HEK293 (cell line): ENCODE results near the gene TEAD4.

Experiments used
- YY1 ChIP-seq: fragments of 450-650 bp; formaldehyde crosslinking; IDR thresholded peaks from 2 replicates; pipeline ENCODE4 v1.5.1; 2018; ENCODE audit warnings: missing biosample characterization, missing genetic modification characterization
- ZNF292 ChIP-seq: fragments of 450-650 bp; formaldehyde crosslinking; IDR thresholded peaks from 2 replicates; pipeline ENCODE4 v1.5.1; 2016; ENCODE audit warnings: low read depth, missing biosample characterization, missing genetic modification characterization, borderline replicate concordance
- TF ChIP-seq, protein P1 (sequence below): fragments of 450-650 bp; IDR thresholded peaks from 2 replicates; pipeline ENCODE4 v1.5.1; 2018; ENCODE audit warnings: missing biosample characterization, mild to moderate bottlenecking, missing genetic modification characterization
- TF ChIP-seq, protein P2 (sequence below): fragments of 450-650 bp; formaldehyde crosslinking; IDR thresholded peaks from 2 replicates; pipeline ENCODE4 v1.5.1; 2016; ENCODE audit warnings: missing biosample characterization, missing genetic modification characterization

DNA sequence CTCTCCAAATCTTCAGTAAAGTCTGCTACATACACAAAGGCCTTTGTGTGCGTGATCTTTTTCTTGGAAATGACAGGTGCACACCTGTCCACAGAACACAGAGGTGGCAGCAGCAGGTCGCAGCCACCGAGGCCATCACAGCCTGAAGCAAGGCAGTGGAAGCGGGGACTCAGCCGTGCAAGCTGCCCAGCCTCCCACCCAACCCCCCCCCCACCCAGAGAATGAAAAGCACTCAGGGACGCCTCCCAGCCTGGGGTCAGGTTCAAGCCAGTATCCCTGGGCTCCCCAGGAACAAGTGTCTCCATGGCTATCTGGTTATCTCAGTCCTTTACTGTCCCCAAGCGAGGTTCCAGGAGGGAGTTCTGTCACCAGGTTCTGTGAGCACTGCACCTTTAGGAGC lies 86.8 kb downstream of the TEAD4 start:
- TF ChIP-seq, protein P1, sequence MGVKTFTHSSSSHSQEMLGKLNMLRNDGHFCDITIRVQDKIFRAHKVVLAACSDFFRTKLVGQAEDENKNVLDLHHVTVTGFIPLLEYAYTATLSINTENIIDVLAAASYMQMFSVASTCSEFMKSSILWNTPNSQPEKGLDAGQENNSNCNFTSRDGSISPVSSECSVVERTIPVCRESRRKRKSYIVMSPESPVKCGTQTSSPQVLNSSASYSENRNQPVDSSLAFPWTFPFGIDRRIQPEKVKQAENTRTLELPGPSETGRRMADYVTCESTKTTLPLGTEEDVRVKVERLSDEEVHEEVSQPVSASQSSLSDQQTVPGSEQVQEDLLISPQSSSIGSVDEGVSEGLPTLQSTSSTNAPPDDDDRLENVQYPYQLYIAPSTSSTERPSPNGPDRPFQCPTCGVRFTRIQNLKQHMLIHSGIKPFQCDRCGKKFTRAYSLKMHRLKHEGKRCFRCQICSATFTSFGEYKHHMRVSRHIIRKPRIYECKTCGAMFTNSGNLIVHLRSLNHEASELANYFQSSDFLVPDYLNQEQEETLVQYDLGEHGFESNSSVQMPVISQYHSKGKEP (tag by site-specific recombination): no peak
- TF ChIP-seq, protein P2, sequence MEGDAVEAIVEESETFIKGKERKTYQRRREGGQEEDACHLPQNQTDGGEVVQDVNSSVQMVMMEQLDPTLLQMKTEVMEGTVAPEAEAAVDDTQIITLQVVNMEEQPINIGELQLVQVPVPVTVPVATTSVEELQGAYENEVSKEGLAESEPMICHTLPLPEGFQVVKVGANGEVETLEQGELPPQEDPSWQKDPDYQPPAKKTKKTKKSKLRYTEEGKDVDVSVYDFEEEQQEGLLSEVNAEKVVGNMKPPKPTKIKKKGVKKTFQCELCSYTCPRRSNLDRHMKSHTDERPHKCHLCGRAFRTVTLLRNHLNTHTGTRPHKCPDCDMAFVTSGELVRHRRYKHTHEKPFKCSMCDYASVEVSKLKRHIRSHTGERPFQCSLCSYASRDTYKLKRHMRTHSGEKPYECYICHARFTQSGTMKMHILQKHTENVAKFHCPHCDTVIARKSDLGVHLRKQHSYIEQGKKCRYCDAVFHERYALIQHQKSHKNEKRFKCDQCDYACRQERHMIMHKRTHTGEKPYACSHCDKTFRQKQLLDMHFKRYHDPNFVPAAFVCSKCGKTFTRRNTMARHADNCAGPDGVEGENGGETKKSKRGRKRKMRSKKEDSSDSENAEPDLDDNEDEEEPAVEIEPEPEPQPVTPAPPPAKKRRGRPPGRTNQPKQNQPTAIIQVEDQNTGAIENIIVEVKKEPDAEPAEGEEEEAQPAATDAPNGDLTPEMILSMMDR (tag by site-specific recombination): no peak
- no peak for TF ChIP-seq ZNF292 (tag by site-specific recombination)
- no peak for TF ChIP-seq YY1 (tag by site-specific recombination)
